ENCODE measurements around the gene ANAPC7.

The ANAPC7 gene

DNA sequence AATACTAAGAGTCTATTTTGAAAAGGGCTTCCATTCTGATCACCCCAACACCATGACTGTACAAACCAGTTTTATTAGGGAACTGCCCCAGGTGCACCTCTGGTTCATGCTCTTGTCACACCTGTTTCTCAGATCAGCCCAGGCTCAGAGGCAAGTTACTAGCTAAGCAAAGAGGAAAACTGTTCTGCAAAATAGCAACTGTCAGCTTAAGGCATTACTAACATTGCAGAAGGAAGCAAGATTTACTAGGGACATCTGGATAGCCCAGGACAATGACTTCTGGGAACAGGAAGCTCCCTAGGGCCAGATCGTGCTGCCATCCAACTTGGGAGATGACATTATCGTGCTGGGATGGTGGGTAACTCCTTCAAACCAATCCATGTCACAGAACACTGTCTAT is 30.1 kb downstream of the ANAPC7 start (continued):
- no peak for TF ChIP-seq PATZ1 (CRISPR knock-in tag; IDR thresholded peaks at IDR 0.05; ENCODE audit: borderline replicate concordance)
- no peak for TF ChIP-seq ARNTL (CRISPR knock-in tag; IDR thresholded peaks at IDR 0.05; ENCODE audit: borderline replicate concordance, low read depth)
- TF ChIP-seq, protein P1, sequence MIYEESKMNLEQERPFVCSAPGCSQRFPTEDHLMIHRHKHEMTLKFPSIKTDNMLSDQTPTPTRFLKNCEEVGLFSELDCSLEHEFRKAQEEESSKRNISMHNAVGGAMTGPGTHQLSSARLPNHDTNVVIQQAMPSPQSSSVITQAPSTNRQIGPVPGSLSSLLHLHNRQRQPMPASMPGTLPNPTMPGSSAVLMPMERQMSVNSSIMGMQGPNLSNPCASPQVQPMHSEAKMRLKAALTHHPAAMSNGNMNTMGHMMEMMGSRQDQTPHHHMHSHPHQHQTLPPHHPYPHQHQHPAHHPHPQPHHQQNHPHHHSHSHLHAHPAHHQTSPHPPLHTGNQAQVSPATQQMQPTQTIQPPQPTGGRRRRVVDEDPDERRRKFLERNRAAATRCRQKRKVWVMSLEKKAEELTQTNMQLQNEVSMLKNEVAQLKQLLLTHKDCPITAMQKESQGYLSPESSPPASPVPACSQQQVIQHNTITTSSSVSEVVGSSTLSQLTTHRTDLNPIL (CRISPR knock-in tag; IDR thresholded peaks at IDR 0.05; ENCODE audit: low read depth), result no peak
- TF ChIP-seq ZNF70 (CRISPR knock-in tag; IDR thresholded peaks at IDR 0.05), result no peak
- no peak for TF ChIP-seq SNAI2 (CRISPR knock-in tag; IDR thresholded peaks at IDR 0.05)
- no peak for TF ChIP-seq TCF4 (CRISPR knock-in tag; IDR thresholded peaks at IDR 0.05; ENCODE audit: borderline replicate concordance)
- TF ChIP-seq CSDC2 (CRISPR knock-in tag; IDR thresholded peaks at IDR 0.05), result no peak
- no peak for TF ChIP-seq OSR1 (CRISPR knock-in tag; IDR thresholded peaks at IDR 0.05)
- TF ChIP-seq RARB (CRISPR knock-in tag; IDR thresholded peaks at IDR 0.05), result no peak

DNA sequence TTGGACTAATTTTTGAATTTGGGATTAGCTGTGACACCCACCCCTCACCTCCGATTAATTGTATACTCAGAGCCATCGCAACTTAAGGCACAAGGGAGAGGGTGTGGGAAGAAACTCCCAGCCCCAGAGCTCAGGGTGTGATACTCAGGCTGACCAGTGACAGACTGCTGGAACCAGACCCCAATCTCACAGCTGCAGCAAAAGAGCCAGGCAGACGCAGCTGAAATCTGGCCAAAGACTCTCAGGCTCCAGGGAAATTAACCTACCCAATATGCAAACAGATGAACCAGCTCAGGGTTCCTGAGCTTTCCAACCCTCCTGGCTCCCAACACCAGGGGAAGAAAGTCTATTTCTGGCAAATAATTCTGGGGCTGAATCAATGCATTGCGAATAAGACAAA is 30.5 kb downstream of the ANAPC7 start:
- no peak for TF ChIP-seq CSRNP3 (CRISPR knock-in tag; IDR thresholded peaks at IDR 0.05)
- no peak for TF ChIP-seq GLIS3 (CRISPR knock-in tag; IDR thresholded peaks at IDR 0.05)
- TF ChIP-seq CSDC2 (CRISPR knock-in tag; IDR thresholded peaks at IDR 0.05), result no peak
- TF ChIP-seq ZFP3 (CRISPR knock-in tag; IDR thresholded peaks at IDR 0.05), result no peak
- no peak for TF ChIP-seq OSR1 (CRISPR knock-in tag; IDR thresholded peaks at IDR 0.05)
- TF ChIP-seq ISL1 (CRISPR knock-in tag; IDR thresholded peaks at IDR 0.05), result no peak
- no peak for TF ChIP-seq PATZ1 (CRISPR knock-in tag; IDR thresholded peaks at IDR 0.05; ENCODE audit: borderline replicate concordance)
- no peak for TF ChIP-seq ZNF8 (CRISPR knock-in tag; IDR thresholded peaks at IDR 0.05)
- TF ChIP-seq, protein P2, sequence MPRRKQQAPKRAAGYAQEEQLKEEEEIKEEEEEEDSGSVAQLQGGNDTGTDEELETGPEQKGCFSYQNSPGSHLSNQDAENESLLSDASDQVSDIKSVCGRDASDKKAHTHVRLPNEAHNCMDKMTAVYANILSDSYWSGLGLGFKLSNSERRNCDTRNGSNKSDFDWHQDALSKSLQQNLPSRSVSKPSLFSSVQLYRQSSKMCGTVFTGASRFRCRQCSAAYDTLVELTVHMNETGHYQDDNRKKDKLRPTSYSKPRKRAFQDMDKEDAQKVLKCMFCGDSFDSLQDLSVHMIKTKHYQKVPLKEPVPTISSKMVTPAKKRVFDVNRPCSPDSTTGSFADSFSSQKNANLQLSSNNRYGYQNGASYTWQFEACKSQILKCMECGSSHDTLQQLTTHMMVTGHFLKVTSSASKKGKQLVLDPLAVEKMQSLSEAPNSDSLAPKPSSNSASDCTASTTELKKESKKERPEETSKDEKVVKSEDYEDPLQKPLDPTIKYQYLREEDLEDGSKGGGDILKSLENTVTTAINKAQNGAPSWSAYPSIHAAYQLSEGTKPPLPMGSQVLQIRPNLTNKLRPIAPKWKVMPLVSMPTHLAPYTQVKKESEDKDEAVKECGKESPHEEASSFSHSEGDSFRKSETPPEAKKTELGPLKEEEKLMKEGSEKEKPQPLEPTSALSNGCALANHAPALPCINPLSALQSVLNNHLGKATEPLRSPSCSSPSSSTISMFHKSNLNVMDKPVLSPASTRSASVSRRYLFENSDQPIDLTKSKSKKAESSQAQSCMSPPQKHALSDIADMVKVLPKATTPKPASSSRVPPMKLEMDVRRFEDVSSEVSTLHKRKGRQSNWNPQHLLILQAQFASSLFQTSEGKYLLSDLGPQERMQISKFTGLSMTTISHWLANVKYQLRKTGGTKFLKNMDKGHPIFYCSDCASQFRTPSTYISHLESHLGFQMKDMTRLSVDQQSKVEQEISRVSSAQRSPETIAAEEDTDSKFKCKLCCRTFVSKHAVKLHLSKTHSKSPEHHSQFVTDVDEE (CRISPR knock-in tag; IDR thresholded peaks at IDR 0.05), result no peak
- TF ChIP-seq, protein P1 (CRISPR knock-in tag; IDR thresholded peaks at IDR 0.05; ENCODE audit: low read depth), result no peak
- no peak for TF ChIP-seq ZNF565 (CRISPR knock-in tag; conservative IDR thresholded peaks at IDR 0.05; ENCODE audit: low read depth)
- no peak for TF ChIP-seq ARNTL (CRISPR knock-in tag; IDR thresholded peaks at IDR 0.05; ENCODE audit: borderline replicate concordance, low read depth)
- TF ChIP-seq TCF4 (CRISPR knock-in tag; IDR thresholded peaks at IDR 0.05; ENCODE audit: borderline replicate concordance), result no peak
- no peak for ATAC-seq

GRCh38 chr12:110372056-110372425 is 31.5 kb downstream of the ANAPC7 start:
- ATAC-seq, result no peak; the same call in 2 of the 3 replicates
- TF ChIP-seq ZNF8 (CRISPR knock-in tag; IDR thresholded peaks at IDR 0.05) (no peak), PATZ1 (CRISPR knock-in tag; IDR thresholded peaks at IDR 0.05; ENCODE audit: borderline replicate concordance) (no peak), ESRRG (CRISPR knock-in tag; IDR thresholded peaks at IDR 0.05) (no peak)
